Kidney (tissue), 14 donors: ENCODE measurements around the gene CTCFL. TPM values are rescaled to one million over a fixed set of nuclear protein-coding genes. Genes with fewer than 3 reads are reported as not detected.

ENCODE experiments used
- DNase-seq, 5 donors: peaks; one replicate each; pipeline ENCODE4 v3.0.0-alpha.2; 2013 to 2020
- FAIRE-seq: peaks from 2 replicates; lab custom pipeline; 2012; peaks lifted over from hg19 to GRCh38; lab: Jason Lieb, UNC
- H3K27ac ChIP-seq, 2 donors: one replicate each; pipeline ENCODE4 v1.7.0; 2013; ENCODE audit warnings: low read depth in 2 of 2, low read length in 2 of 2, inconsistent platforms in 1 of 2
- H3K27me3 ChIP-seq: one replicate; pipeline ENCODE4 v1.7.1; 2013; ENCODE audit warnings: low read length, inconsistent platforms; ENCODE audit not compliant: control insufficient read depth, insufficient read depth
- H3K36me3 ChIP-seq, 3 donors: one replicate each; pipeline versions ENCODE4 v1.7.0 to v1.7.1; 2013; ENCODE audit warnings: low read length in 3 of 3, control low read depth in 1 of 3, inconsistent platforms in 1 of 3; ENCODE audit not compliant: insufficient read depth in 3 of 3, control insufficient read depth in 2 of 3
- H3K4me1 ChIP-seq, 3 donors: one replicate each; pipeline versions ENCODE4 v1.7.0 to v1.7.1; 2013; ENCODE audit warnings: low read length in 3 of 3, inconsistent platforms in 1 of 3, low read depth in 1 of 3; ENCODE audit not compliant: control insufficient read depth in 2 of 3, insufficient read depth in 2 of 3
- H3K4me3 ChIP-seq, 3 donors: one replicate each; pipeline versions ENCODE4 v1.7.0 to v1.8.1; 2013; ENCODE audit warnings: low read length in 3 of 3, control low read depth in 1 of 3, inconsistent platforms in 1 of 3
- H3K9ac ChIP-seq, 3 donors: one replicate each; pipeline versions ENCODE4 v1.7.0 to v1.7.1; 2013; ENCODE audit warnings: low read length in 3 of 3, control low read depth in 1 of 3, inconsistent platforms in 1 of 3
- H3K9me3 ChIP-seq, 3 donors: one replicate each; pipeline versions ENCODE4 v1.7.0 to v1.7.1; 2013; ENCODE audit warnings: low read length in 3 of 3, control low read depth in 1 of 3, inconsistent platforms in 1 of 3; ENCODE audit not compliant: control insufficient read depth in 2 of 3, insufficient read depth in 1 of 3
- CTCF ChIP-seq: IDR thresholded peaks from 3 replicates; pipeline ENCODE4 v1.5.1; 2012; ENCODE audit warnings: mild to moderate bottlenecking, moderate library complexity, borderline replicate concordance; ENCODE audit not compliant: insufficient read depth; ENCODE audit errors: extremely low read depth
- intact Hi-C: fragments of 100-400 bp; cut with DNase I; formaldehyde crosslinking; loops from one replicate; pipeline ENCODE4 v1.11.1; 2022
- polyA plus RNA-seq: library from polyadenylated mRNA; stranded (reverse); fragments of 350-450 nt; fragmentation: Illumina TruSeq; extraction: RNeasy Lipid Tissue Mini Kit (QIAGEN cat#74804); gene quantifications from one replicate; pipeline ENCODE4 v1.2.3, GENCODE V29; 2014; ENCODE audit warnings: low read depth, low replicate concordance; ENCODE audit not compliant: insufficient read depth
- total RNA-seq: library from RNA; stranded (reverse); fragmentation: NEBNext Ultra II Directional; extraction: Animal tissue kit (Norgen Biotek cat#: 25700); gene quantifications from one replicate; pipeline ENCODE4 v1.2.1, GENCODE V29; 2021
- donor health status: control.
- donor health status: control.
- donor health status: control.
- donor health status: control.
- donor health status: control.
- donor health status: DM: yes; HTN: yes; CAD: no.
- donor health status: Normal renal cell carcinoma (clear cell type).

CTCFL gene
- total and polyA plus RNA-seq, 2 donors from 2014 or later: not detected

- Histone ChIP-seq H3K36me3 (no peaks in the 10 kb centered on the region), H3K27ac (no peak overlapping the region), H3K4me1 (no peaks in the 10 kb centered on the region), H3K9me3 (no peaks in the 10 kb centered on the region), H3K27me3 (no peaks in the 10 kb centered on the region), H3K4me3 (no peak overlapping the region), H3K9ac (no peak overlapping the region)
- intact Hi-C loops: no loop called here
- no peak for FAIRE-seq
- TF ChIP-seq CTCF: no peak
- no peak for DNase-seq
Measured at GRCh38 chr20:57485770-57486169, 39.2 kb downstream of the CTCFL start.

DNA sequence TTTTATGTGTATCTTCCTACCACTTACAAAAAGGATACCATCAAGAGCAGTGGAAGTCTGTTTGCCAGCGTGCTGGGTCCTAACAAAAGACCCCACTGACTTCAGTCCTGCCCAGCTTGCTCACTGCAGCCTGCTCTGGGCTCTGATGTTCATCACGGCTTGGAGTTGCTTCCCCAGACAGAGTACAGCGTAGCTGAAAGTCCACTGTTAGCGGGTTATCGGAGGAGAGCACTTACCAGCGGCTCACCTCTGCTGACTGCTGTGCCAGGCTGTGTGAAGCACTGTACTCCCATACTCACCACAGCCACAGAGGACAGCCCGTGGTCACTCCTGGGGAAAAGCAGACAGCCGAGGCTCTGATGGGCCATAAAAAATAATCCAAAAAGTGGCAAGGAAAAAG lies 40.2 kb downstream of the CTCFL start:
- intact Hi-C loops: no loop called here
- no peak for FAIRE-seq
- H3K36me3 ChIP-seq: no peaks in the 10 kb centered on the region
- no peaks in the 10 kb centered on the region for H3K4me1 ChIP-seq
- peak in 1 of 5 donors; percentile 27 for DNase-seq
- H3K4me3 ChIP-seq: no peak overlapping the region
- no peak overlapping the region for H3K9ac ChIP-seq
- H3K27ac ChIP-seq: no peak overlapping the region
- no peak for TF ChIP-seq CTCF
- no peaks in the 10 kb centered on the region for H3K27me3 ChIP-seq
- H3K9me3 ChIP-seq: no peaks in the 10 kb centered on the region

- DNase-seq: peak in 2 of 5 donors; percentile 28 to 35
- no peak overlapping the region for H3K9ac ChIP-seq
Measured at GRCh38 chr20:57483287-57484050, 41.5 kb downstream of the CTCFL start.

More at GRCh38 chr20:57483287-57484050, 41.5 kb downstream of the CTCFL start:
- intact Hi-C loops: no loop called here
- no peak for TF ChIP-seq CTCF
- no peaks in the 10 kb centered on the region for H3K4me1 ChIP-seq
- no peak for FAIRE-seq
- no peaks in the 10 kb centered on the region for H3K36me3 ChIP-seq
- H3K27me3 ChIP-seq: no peaks in the 10 kb centered on the region
- H3K4me3 ChIP-seq: no peak overlapping the region
- no peak overlapping the region for H3K27ac ChIP-seq
- no peaks in the 10 kb centered on the region for H3K9me3 ChIP-seq
